ENCODE results near the gene RGL1.

Gene RGL1

GRCh38 chr1:183787704-183788103 is 17.2 kb upstream of the RGL1 start:
- DNase-seq, result no peak

DNA sequence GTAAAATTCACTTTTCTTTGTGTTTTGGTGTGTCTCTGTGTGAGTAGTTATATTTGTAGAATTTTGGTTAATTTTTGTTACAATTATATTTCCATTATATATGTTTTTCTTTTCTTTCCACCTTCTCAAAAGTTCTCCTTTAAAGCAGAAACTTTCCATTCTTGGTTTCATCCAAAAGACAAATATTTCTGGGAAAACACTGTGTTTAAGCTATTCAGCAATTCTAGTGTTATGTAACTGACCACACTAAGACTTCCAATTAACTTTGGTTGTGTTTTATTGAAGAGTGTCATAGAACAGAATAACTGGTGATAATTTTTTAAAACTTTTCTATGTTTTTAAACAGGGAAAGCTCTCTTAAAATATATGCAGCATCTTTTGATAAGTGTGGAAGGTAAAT is 13.6 kb upstream of the RGL1 start:
- no peak for DNase-seq

GRCh38 chr1:183792300-183792699 is 12.6 kb upstream of the RGL1 start:
- no peak for DNase-seq

- no peak for DNase-seq
These were observed 10.8 kb upstream of the RGL1 start for GRCh38 chr1:183794088-183794487.

DNA sequence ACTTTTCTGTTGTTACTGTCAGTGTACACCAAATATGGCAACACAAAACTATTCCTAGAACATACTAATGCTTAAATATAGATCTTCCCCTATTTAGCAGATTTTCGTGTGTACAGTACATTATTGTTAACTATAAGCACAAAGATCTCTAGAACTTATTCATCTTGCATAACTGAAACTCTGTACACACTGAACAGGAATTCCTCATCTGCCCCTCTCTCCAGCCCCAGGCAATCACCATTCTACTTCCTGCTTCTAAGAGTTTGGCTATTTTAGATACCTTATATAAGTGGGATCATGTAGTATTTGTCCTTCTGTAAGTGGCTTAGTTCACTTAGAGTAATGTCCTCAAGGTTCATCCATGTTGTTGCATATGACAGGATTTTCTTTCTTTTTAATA is 4.5 kb upstream of the RGL1 start:
- DNase-seq, result no peak

GRCh38 chr1:183801649-183802048 is 3.3 kb upstream of the RGL1 start:
- no peak for DNase-seq

GRCh38 chr1:183804387-183804786 is 533 bp upstream of the RGL1 start:
- DNase-seq, result no peak

DNA sequence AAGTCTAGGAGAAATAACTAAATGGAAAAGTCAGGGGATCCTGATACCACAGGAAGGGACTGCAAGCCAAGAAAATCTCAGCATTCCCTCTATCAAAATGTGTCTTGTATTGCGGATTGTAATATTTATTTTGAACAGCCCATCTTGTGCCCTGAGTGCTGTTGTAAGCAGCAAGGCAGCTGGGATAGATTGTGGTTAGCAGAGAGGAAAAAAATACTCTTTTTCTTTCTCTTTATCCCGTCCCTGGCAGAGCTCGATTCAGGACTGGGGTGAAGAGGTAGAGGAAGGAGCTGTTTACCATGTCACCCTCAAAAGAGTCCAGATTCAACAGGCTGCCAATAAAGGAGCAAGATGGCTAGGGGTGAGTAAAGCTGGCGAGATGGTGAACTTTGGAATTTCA is 1.2 kb downstream of the RGL1 start:
- no peak for DNase-seq

GRCh38 chr1:183806675-183807074 is 1.8 kb downstream of the RGL1 start:
- no peak for DNase-seq

DNA sequence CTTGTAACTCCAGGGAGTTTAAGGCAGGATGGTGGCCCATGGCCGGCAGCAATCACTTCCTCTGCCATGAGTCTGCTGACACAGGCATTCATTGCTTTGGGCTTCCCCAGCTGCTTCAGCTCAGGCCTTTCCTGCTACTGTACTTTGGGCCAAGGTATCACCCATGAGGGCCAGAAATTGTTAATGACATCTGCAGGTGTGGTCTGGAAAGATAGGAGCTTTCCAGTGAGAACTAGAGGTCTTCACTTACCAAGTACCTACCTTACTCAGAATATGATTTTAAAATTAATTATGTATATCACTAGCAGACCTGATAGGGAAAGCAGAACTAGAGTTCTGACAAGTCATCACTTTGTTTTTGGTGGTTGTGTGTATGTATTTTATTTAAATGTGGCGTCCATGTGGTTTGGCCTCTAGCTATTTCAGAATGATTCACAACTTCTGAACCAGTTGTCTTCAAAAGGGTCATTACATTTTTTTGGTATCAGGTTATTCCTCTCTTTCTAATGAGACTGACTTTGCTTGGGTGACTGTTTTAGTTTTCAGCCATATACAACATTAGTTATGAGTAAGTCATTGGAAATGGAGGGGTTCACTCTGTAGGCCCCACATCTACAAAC is 2.7 kb downstream of the RGL1 start:
- DNase-seq, result no peak

DNA sequence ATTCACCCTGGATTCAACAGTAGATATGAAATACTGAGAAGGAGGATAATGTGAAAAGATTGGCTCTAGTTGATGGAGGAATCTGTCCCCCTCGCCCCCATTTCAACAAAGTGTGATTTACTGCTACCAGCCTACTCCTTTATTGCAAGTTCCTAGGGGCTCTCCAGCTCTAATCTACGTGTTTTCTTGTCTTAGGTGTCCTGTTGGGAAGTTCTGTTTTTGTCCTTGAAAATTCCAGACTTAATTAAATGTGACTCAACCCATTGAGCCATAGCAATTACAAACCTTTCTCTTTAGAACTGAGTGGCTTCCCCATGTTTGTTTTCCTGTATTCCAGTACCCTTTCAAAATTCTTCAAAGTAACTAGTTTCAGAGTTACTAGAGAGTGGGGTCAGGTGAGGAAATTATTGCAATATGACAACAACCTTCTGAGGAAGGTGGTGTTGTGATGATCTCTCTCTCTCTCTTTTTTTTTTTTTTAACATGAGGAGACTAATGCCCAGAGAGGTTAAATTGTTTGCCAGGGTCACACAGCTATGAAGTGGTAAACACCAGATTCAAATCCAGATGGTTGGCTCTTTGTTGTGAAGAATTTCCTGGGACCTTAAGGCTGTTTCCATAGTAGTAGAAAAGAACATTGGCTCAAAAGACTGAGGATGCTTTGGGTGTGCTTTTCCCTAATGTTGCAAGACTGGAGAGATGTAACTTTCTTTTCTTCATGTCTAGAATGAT is 3.5 kb downstream of the RGL1 start:
- DNase-seq, result no peak

DNA sequence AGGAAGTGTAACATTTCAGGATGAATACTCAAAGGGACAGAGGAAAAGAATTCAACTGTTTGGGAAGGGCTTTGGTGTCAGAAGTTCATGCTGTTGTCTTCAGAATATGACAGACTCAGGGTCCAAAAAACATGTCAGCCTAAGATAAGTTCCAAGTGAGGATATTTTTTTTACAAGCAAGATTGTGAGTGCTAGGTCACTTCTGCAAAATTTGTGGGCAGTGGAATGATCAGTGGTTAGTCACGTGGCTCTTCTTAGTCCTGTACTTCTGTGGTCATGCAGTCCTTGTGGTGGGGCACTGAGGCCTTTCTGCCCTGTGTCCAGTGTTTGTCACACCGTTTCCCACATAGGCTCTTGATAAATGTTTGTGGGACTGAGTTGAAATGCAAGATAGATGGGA is 5.2 kb downstream of the RGL1 start:
- DNase-seq, result no peak

DNA sequence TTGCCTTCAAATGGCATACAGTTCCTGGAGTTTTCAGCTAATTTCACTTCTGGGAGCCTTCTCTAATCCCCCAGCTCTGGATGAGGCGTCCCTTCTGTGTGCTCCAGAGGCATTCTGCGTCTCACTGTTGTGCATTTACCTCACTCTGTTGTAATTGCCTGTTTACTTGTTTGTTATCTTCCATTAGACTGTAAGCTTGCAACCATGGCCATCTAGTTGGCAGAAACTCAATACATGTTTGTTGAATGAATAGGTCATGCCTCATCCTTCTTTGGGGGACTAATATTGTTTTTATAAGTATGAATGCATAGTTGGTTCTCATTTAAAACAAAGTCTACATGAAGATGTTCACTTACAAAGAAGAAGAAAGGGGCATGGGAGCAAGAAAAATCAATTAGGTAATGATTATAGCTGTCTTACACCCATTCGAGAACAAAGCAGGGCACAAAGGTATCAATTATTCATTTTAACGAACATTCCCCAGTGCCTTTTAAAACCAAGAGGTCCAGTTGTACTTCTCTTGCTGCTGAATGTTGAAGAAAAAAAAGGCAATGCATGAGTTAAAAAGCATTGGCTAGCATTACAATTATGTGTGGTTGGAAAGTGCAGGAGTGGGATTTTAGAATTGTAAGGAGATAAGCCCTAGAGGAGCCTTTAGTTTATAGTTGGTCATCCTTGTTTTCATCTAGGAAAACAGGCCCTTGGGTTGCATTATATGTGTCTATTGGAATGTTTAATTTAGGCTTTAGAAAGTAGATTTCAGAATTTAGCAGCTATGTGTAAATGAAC is 6.0 kb downstream of the RGL1 start:
- no peak for DNase-seq

- no peak for DNase-seq
These were observed 7.2 kb downstream of the RGL1 start for GRCh38 chr1:183812128-183812527.

GRCh38 chr1:183812686-183813569 is 8.0 kb downstream of the RGL1 start:
- DNase-seq, result no peak

GRCh38 chr1:183814121-183814681 is 9.3 kb downstream of the RGL1 start:
- DNase-seq, result no peak

DNA sequence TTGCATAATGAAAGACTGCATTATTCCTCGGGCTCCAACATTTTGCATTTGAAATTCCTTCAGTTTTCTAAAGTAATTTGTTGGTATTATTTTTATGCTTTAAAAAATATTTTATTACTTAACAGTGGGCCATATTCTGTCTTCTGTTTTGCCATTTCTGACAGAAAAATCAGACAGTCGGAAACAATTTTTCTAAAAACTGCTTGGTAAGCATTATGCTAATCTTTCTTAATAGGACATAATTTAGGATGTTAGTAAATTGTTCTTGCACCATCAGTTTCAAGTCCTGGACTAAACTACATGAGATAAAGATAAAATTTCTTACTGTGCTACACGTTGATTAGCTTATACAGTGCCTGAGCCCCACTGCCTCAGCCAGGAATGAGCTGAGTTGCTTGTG is 11.2 kb downstream of the RGL1 start:
- no peak for DNase-seq

- DNase-seq, result no peak
These were observed 12.8 kb downstream of the RGL1 start for GRCh38 chr1:183817576-183818288.

DNA sequence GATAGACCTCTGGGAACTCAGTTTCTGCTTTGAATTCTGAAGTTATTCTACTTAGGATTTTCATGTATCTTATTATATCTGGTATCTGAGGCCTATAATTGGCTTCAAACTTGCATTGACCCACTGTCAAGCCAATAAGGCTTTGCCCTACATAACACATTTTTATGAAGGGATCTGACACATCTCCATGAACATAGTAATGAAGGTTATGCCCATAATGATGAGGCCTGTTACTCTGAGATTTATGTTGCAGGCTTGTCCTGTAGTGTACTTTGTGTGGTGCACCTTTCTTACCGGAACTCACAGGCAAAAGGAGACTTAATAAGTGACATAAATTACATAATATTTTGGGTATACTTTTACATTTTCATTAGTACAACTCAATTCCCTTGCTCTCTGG is 14.1 kb downstream of the RGL1 start:
- no peak for DNase-seq

GRCh38 chr1:183821309-183821888 is 16.5 kb downstream of the RGL1 start:
- DNase-seq, result no peak

GRCh38 chr1:183821889-183822611 is 17.1 kb downstream of the RGL1 start:
- DNase-seq, result no peak

Measured in stimulated activated CD4-positive, alpha-beta T cell treated with anti-CD3 and anti-CD28 coated beads, Interleukin-15, amount 100 ng/mL, for 24 hours (primary cell).